PC-9 (cell line): ENCODE data around the gene HOXB9. TPM values are rescaled to one million over a fixed set of nuclear protein-coding genes. Genes with fewer than 3 reads are reported as not detected.

Experiments used
- BruUV-seq: library from RNA; stranded (reverse); fragments of 400-500 nt; replicated peaks from 2 replicates; lab custom pipeline; 2021; lab: Mats Ljungman, UMichigan
- CTCF ChIA-PET: fragments of 300-600 bp; sonication (Branson Sonifier 250); formaldehyde crosslinking; loops from one replicate; lab custom pipeline; 2022; ENCODE audit warnings: antibody characterized with exemption; lab: Charles Lee
- POLR2A ChIA-PET: fragments of 300-600 bp; sonication (Branson Sonifier 250); formaldehyde crosslinking; loops from one replicate; lab custom pipeline; 2022; ENCODE audit warnings: antibody characterized with exemption; ENCODE audit not compliant: unreplicated experiment; lab: Charles Lee
- DNase-seq, 2 experiments: peaks; one replicate each; pipeline versions ENCODE4 v3.0.0 to v3.0.0-alpha.2; 2015 to 2022; ENCODE audit warnings: mixed read lengths in 1 of 2
- H2AFZ ChIP-seq: fragments of 200-600 bp; sonication (generic); 2 replicates; pipeline ENCODE4 v1.8.1; 2017; ENCODE audit warnings: antibody characterized with exemption
- H3F3A ChIP-seq: fragments of 200-600 bp; sonication (generic); 2 replicates; pipeline ENCODE4 v1.8.1; 2017; ENCODE audit warnings: antibody characterized with exemption, mild to moderate bottlenecking, low read depth; ENCODE audit not compliant: insufficient read depth
- H3K27ac ChIP-seq: fragments of 200-600 bp; sonication (generic); 2 replicates; pipeline ENCODE4 v1.6.1; 2016; ENCODE audit warnings: mixed run types
- H3K27me3 ChIP-seq: fragments of 200-600 bp; sonication (generic); 2 replicates; pipeline ENCODE4 v1.6.1; 2016; ENCODE audit warnings: low read depth, mixed run types; ENCODE audit not compliant: insufficient read depth
- H3K36me3 ChIP-seq: fragments of 200-600 bp; sonication (generic); 2 replicates; pipeline ENCODE4 v1.6.1; 2016; ENCODE audit warnings: low read depth, mixed run types
- H3K4me1 ChIP-seq: fragments of 200-600 bp; sonication (generic); replicated peaks from 2 replicates; pipeline ENCODE4 v1.6.1; 2016; ENCODE audit warnings: mixed run types; ENCODE audit not compliant: insufficient read depth
- H3K4me2 ChIP-seq: fragments of 200-600 bp; sonication (generic); 2 replicates; pipeline ENCODE4 v1.6.1; 2017; ENCODE audit warnings: mixed run types
- H3K4me3 ChIP-seq: fragments of 200-600 bp; sonication (generic); 2 replicates; pipeline ENCODE4 v1.6.1; 2016; ENCODE audit warnings: mixed run types
- H3K79me2 ChIP-seq: fragments of 200-600 bp; sonication (generic); 2 replicates; pipeline ENCODE4 v1.6.1; 2017; ENCODE audit warnings: low read depth, mixed run types
- H3K9me2 ChIP-seq: fragments of 200-600 bp; sonication (generic); 2 replicates; pipeline ENCODE4 v1.8.1; 2017; ENCODE audit warnings: mild to moderate bottlenecking; ENCODE audit not compliant: insufficient read depth
- H3K9me3 ChIP-seq: fragments of 200-600 bp; sonication (generic); 2 replicates; pipeline ENCODE4 v1.8.1; 2016; ENCODE audit warnings: low read depth; ENCODE audit not compliant: insufficient read depth
- H4K20me1 ChIP-seq: fragments of 200-600 bp; sonication (generic); 2 replicates; pipeline ENCODE4 v1.8.1; 2017; ENCODE audit not compliant: insufficient read depth
- CTCF ChIP-seq: fragments of 200-600 bp; sonication (generic); conservative IDR thresholded peaks from 2 replicates; pipeline ENCODE4 v1.6.1; 2017; ENCODE audit warnings: mixed run types, antibody characterized with exemption, mild to moderate bottlenecking, moderate library complexity
- EZH2 ChIP-seq: fragments of 200-600 bp; sonication (generic); IDR thresholded peaks from 2 replicates; pipeline ENCODE4 v1.8.0; 2017; ENCODE audit warnings: antibody characterized with exemption, low read depth
- intact Hi-C: fragments of 100-400 bp; cut with micrococcal nuclease; formaldehyde crosslinking; loops from one replicate; pipeline ENCODE4 v1.10.0; 2022; ENCODE audit not compliant: unreplicated experiment
- total RNA-seq: library from RNA; stranded (reverse); gene quantifications from 2 replicates; pipeline ENCODE4 v1.2.3, GENCODE V29; 2021

The HOXB9 gene
- total RNA-seq, 1 experiment from 2014 or later: 0.70 TPM

- Histone ChIP-seq H3K27me3 (peaks cover 56% of the 10 kb centered on the region), H3K9me3 (no peaks in the 10 kb centered on the region), H3K4me2 (no peak overlapping the region), H3K4me1 (peaks cover 2% of the 10 kb centered on the region; the same call in 1 of the 2 replicates), H3K36me3 (no peaks in the 10 kb centered on the region), H4K20me1 (no peaks in the 10 kb centered on the region), H3K79me2 (no peaks in the 10 kb centered on the region), H3K9me2 (no peaks in the 10 kb centered on the region), H3K4me3 (no peak overlapping the region), H3F3A (0 out of 2 replicates have a peak, but pooled peaks cover 2% of the 10 kb centered on the region), H2AFZ (no peak overlapping the region), H3K27ac (no peak overlapping the region)
- CTCF ChIA-PET: no interaction called here
- POLR2A ChIA-PET: no interaction called here
- TF ChIP-seq EZH2: no peak
- no peak for TF ChIP-seq CTCF
- DNase-seq: no peak
- no TSS peak for BruUV-seq
- intact Hi-C loops: no loop called here
Measured at GRCh38 chr17:48631693-48632578, 5.8 kb upstream of the HOXB9 start.

- no peaks in the 10 kb centered on the region for H3K9me2 ChIP-seq
- CTCF ChIA-PET: no interaction called here
- peaks cover 3% of the 10 kb centered on the region; the same call in 1 of the 2 replicates for H3K4me1 ChIP-seq
- no peaks in the 10 kb centered on the region for H4K20me1 ChIP-seq
- H3K9me3 ChIP-seq: no peaks in the 10 kb centered on the region
- H3K27ac ChIP-seq: no peak overlapping the region
- H3K27me3 ChIP-seq: peaks cover 50% of the 10 kb centered on the region
- BruUV-seq: no TSS peak
- intact Hi-C loops: no loop called here
- POLR2A ChIA-PET: no interaction called here
- no peak overlapping the region for H2AFZ ChIP-seq
- no peak overlapping the region for H3K4me3 ChIP-seq
- no peaks in the 10 kb centered on the region for H3K79me2 ChIP-seq
- H3K4me2 ChIP-seq: no peak overlapping the region
- TF ChIP-seq EZH2 (no peak), CTCF (no peak)
- H3F3A ChIP-seq: 0 out of 2 replicates have a peak, but pooled peaks cover 2% of the 10 kb centered on the region
- no peaks in the 10 kb centered on the region for H3K36me3 ChIP-seq
- DNase-seq: no peak
Measured at GRCh38 chr17:48630925-48631692, 5.0 kb upstream of the HOXB9 start.

- intact Hi-C loops: no loop called here
- ChIA-PET CTCF (no interaction called here), POLR2A (no interaction called here)
- Histone ChIP-seq H3K27me3 (peaks cover 42% of the 10 kb centered on the region), H2AFZ (no peak overlapping the region), H3K36me3 (no peaks in the 10 kb centered on the region), H3K4me2 (no peak overlapping the region), H3K9me3 (no peaks in the 10 kb centered on the region), H3K4me1 (peaks cover 3% of the 10 kb centered on the region; the same call in 1 of the 2 replicates), H3K4me3 (no peak overlapping the region), H3K79me2 (no peaks in the 10 kb centered on the region), H3F3A (peaks cover 8% of the 10 kb centered on the region; the same call in 1 of the 2 replicates), H3K9me2 (no peaks in the 10 kb centered on the region), H3K27ac (no peak overlapping the region), H4K20me1 (no peaks in the 10 kb centered on the region)
- DNase-seq: no peak
- no TSS peak for BruUV-seq
- no peak for TF ChIP-seq CTCF
- no peak for TF ChIP-seq EZH2
Measured at GRCh38 chr17:48630009-48630924, 4.1 kb upstream of the HOXB9 start.
